Measurements from ENCODE around the gene MEIKIN. TPM values are rescaled to one million over a fixed set of nuclear protein-coding genes. Genes with fewer than 3 reads are reported as not detected.

MEIKIN gene
- total and polyA plus RNA-seq, 2 donors (not counting 3 experiments of a cell fraction or from before 2014, with no cell fraction given), result not detected

GRCh38 chr5:131959136-131959535 is 13.7 kb upstream of the MEIKIN start:
- DNase-seq (ENCODE audit: low read depth, low spot score) (no peak), FAIRE-seq (no peak)
- no peaks in the 10 kb centered on the region for H3K27me3 ChIP-seq (ENCODE audit: control insufficient read depth in 2 of 2, insufficient read depth in 2 of 2, low read length in 2 of 2)
- no peak overlapping the region for H2AFZ ChIP-seq (ENCODE audit: low read depth, low read length)
- no peak overlapping the region for H3K4me3 ChIP-seq (replicated peaks in 1 of 3; ENCODE audit: insufficient read depth in 1 of 3, low read depth in 1 of 3, low read length in 3 of 3)
- H3K9me1 ChIP-seq (replicated peaks; ENCODE audit: control insufficient read depth, extremely low read depth, insufficient read depth, low read length), result no peaks in the 10 kb centered on the region
- CTCF ChIA-PET, result no interaction called here
- H3K9me3 ChIP-seq (replicated peaks; ENCODE audit: control insufficient read depth, insufficient read depth, low read length), result no peaks in the 10 kb centered on the region
- H3K27ac ChIP-seq (ENCODE audit: insufficient read depth, low read depth, low read length), result no peak overlapping the region
- H3K36me3 ChIP-seq (ENCODE audit: control insufficient read depth in 2 of 2, extremely low read depth in 1 of 2, insufficient read depth in 2 of 2, low read length in 2 of 2), result no peaks in the 10 kb centered on the region
- no TSS peak for BruUV-seq (replicated peaks)
- TF ChIP-seq POLR2AphosphoS5 (IDR thresholded peaks at IDR 0.05; ENCODE audit: insufficient read depth, low read depth, low read length), result no peak
- TF ChIP-seq JUN (IDR thresholded peaks at IDR 0.05; ENCODE audit: borderline replicate concordance, insufficient read depth, insufficient read length, low read depth), result no peak
- TF ChIP-seq MYC (IDR thresholded peaks at IDR 0.05; ENCODE audit: low read depth, low read length), result no peak
- TF ChIP-seq FOS (IDR thresholded peaks at IDR 0.05; ENCODE audit: borderline replicate concordance, insufficient read depth, low read length), result no peak
- no peak for TF ChIP-seq GATA2 (IDR thresholded peaks at IDR 0.05; ENCODE audit: insufficient read depth, insufficient read length, low read depth, low read length)
- TF ChIP-seq CTCF (IDR thresholded peaks at IDR 0.05; ENCODE audit: extremely low read depth in 1 of 2, insufficient read depth in 1 of 2, low read depth in 1 of 2, low read length in 2 of 2), result no peak
- no peak for TF ChIP-seq MAX (IDR thresholded peaks at IDR 0.05; ENCODE audit: insufficient read depth, insufficient read length)
- TF ChIP-seq POLR2A (IDR thresholded peaks at IDR 0.05; ENCODE audit: low read depth, low read length), result no peak
- no peak for TF ChIP-seq EZH2 (IDR thresholded peaks at IDR 0.05; ENCODE audit: borderline replicate concordance, low read depth, low read length, severe bottlenecking)
- dilution Hi-C loops (cut with MboI; ENCODE audit: extremely low pct_ligation_motif_present, low sequenced_read_pairs) (no loop called here), intact Hi-C loops (cut with micrococcal nuclease) (no loop called here)
- no peaks in the 10 kb centered on the region for H4K20me1 ChIP-seq (replicated peaks; ENCODE audit: control insufficient read depth, extremely low read depth, insufficient read depth, low read length)
- POLR2A ChIA-PET, result no interaction called here
- no peaks in the 10 kb centered on the region for H3K4me1 ChIP-seq (ENCODE audit: control insufficient read depth, extremely low read depth, insufficient read depth, low read length)
- H3K9ac ChIP-seq (replicated peaks; ENCODE audit: extremely low read depth, insufficient read depth, low read length), result no peak overlapping the region
- H3K79me2 ChIP-seq (ENCODE audit: control insufficient read depth, insufficient read depth, low read length), result no peaks in the 10 kb centered on the region
- H3K4me2 ChIP-seq (ENCODE audit: insufficient read depth, low read length), result no peak overlapping the region

Data from endothelial cell of umbilical vein (primary cell).